Kidney epithelial cell (primary cell): ENCODE results near the gene INPP5J. TPM values are rescaled to one million over a fixed set of nuclear protein-coding genes. Genes with fewer than 3 reads are reported as not detected.
"Not testable (repeated sequence)": the region's sequence is repeated elsewhere in the genome, so short reads cannot be mapped to it uniquely, and the experiment has no call there.

Experiments used
- DNase-seq: peaks from one replicate; pipeline ENCODE4 v3.0.0-alpha.2; 2010; ENCODE audit warnings: low read depth
- H3K27me3 ChIP-seq: 2 replicates; pipeline ENCODE4 v1.6.0; 2011; ENCODE audit warnings: low read length; ENCODE audit not compliant: control insufficient read depth, insufficient read depth
- H3K36me3 ChIP-seq: 2 replicates; pipeline ENCODE4 v1.5.1; 2011; ENCODE audit warnings: low read length; ENCODE audit not compliant: control insufficient read depth, insufficient read depth
- H3K4me3 ChIP-seq: 2 replicates; pipeline ENCODE4 v1.5.1; 2011; ENCODE audit warnings: low read depth, mild to moderate bottlenecking, control low read depth, low read length
- total RNA-seq: library from RNA; depleted of rRNA; stranded (reverse); fragments of >200 nt; gene quantifications from 2 replicates; pipeline ENCODE4 v1.2.3, GENCODE V29; 2015
- TF ChIP-seq, protein P1 (sequence below): IDR thresholded peaks from 2 replicates; pipeline ENCODE4 v1.5.1; 2011; ENCODE audit warnings: mild to moderate bottlenecking, moderate library complexity, low read length, control low read depth, inconsistent platforms; ENCODE audit not compliant: insufficient read depth, poor library complexity, severe bottlenecking

Gene INPP5J, protein sequence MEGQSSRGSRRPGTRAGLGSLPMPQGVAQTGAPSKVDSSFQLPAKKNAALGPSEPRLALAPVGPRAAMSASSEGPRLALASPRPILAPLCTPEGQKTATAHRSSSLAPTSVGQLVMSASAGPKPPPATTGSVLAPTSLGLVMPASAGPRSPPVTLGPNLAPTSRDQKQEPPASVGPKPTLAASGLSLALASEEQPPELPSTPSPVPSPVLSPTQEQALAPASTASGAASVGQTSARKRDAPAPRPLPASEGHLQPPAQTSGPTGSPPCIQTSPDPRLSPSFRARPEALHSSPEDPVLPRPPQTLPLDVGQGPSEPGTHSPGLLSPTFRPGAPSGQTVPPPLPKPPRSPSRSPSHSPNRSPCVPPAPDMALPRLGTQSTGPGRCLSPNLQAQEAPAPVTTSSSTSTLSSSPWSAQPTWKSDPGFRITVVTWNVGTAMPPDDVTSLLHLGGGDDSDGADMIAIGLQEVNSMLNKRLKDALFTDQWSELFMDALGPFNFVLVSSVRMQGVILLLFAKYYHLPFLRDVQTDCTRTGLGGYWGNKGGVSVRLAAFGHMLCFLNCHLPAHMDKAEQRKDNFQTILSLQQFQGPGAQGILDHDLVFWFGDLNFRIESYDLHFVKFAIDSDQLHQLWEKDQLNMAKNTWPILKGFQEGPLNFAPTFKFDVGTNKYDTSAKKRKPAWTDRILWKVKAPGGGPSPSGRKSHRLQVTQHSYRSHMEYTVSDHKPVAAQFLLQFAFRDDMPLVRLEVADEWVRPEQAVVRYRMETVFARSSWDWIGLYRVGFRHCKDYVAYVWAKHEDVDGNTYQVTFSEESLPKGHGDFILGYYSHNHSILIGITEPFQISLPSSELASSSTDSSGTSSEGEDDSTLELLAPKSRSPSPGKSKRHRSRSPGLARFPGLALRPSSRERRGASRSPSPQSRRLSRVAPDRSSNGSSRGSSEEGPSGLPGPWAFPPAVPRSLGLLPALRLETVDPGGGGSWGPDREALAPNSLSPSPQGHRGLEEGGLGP
- 5.5 and 5.6 TPM in 2 replicates for total RNA-seq

DNA sequence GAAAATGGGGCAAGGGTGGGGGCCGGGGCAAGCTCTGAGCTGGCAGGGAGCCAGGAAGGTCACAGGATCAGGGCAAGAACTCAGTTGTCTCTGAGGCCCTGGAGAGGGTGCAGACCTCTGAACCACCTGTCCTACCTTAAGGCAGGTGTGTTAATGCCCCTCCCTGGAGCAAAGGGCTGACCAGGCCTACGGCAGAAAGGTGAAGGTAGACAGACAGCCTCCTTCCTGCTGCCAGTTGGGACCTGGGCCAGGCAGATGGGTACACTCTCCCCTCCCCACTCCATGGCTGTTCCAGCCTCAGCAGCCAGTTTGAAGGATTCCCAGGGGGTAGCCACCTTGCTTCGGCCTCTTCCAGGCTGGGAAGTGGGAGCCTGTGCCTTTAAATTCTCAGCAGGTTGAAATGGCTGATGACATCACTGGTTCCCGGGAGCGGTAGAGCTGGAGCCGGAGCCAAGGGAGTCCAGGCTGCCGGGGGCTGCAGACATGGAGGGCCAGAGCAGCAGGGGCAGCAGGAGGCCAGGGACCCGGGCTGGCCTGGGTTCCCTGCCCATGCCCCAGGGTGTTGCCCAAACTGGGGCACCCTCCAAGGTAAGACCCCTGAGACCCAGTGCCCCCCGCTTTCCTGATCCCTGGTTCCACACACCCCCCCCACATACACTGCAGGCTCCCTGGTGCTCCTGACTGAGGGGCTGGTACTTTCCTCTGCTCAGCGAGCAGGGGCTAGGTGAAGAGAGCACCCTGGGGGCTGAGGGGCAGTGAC is at the start of gene INPP5J:
INPP5J (plus strand) TSS at position 435 of the 760 bp plus-strand sequence; CDS start at position 484, 49 bp downstream.
- H3K4me3 ChIP-seq = peak within 1 kb of the TSS; percentile 53
- TF ChIP-seq, protein P1, sequence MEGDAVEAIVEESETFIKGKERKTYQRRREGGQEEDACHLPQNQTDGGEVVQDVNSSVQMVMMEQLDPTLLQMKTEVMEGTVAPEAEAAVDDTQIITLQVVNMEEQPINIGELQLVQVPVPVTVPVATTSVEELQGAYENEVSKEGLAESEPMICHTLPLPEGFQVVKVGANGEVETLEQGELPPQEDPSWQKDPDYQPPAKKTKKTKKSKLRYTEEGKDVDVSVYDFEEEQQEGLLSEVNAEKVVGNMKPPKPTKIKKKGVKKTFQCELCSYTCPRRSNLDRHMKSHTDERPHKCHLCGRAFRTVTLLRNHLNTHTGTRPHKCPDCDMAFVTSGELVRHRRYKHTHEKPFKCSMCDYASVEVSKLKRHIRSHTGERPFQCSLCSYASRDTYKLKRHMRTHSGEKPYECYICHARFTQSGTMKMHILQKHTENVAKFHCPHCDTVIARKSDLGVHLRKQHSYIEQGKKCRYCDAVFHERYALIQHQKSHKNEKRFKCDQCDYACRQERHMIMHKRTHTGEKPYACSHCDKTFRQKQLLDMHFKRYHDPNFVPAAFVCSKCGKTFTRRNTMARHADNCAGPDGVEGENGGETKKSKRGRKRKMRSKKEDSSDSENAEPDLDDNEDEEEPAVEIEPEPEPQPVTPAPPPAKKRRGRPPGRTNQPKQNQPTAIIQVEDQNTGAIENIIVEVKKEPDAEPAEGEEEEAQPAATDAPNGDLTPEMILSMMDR = no peak
- no peaks in the 10 kb centered on the region for H3K27me3 ChIP-seq
- no peaks in the 10 kb centered on the region for H3K36me3 ChIP-seq
- no peak for DNase-seq

DNA sequence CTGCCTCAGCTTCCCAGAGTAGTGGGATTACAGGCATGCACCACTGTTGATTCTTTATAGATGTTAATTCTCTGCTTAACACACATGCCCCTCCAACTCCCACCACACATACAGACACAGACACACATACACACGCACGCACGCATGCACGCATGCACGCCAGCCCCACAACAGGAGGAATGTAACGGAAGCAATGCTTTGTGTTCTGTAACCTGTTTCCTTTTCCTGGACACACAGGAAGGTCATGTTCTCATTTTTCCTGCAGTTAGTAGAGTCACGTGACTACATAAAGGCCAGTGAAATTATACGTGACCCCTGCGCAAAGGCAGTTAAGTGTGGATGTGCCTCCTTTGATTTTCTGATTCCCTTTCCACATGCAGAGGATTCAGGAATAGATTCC is 49.6 kb upstream of the INPP5J start:
- H3K4me3 ChIP-seq, H3K36me3 ChIP-seq, DNase-seq, H3K27me3 ChIP-seq: not testable (repeated sequence)

DNA sequence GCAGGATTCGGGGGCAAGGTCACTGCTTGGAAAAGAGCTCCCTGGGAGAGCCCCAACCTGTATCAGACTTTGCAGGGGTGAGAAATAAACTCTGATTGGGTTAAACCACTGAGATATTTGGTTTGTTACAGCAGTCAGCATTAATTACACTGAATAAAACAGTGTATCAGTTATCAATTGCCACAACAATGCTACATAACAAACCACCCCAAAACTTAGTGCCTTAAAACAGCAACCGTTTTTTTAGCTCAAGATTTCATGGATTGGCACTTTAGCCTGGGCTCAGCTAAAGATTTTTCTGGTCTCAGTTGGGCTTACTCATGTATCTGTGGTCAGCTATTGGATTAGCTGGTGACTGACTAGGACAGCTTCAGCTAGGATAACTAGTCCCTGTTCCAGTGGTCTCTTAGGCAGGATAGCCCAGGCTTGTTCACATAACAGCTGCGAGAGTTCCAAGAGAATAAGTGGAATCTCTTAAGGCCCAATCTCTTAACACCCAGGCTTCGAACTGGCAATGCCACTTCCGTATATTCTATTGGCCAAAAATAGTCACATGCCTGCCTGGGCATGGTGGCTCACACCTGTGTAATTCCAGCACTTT is 49.1 kb upstream of the INPP5J start:
- H3K4me3 ChIP-seq, DNase-seq, H3K36me3 ChIP-seq, H3K27me3 ChIP-seq: not testable (repeated sequence)

DNA sequence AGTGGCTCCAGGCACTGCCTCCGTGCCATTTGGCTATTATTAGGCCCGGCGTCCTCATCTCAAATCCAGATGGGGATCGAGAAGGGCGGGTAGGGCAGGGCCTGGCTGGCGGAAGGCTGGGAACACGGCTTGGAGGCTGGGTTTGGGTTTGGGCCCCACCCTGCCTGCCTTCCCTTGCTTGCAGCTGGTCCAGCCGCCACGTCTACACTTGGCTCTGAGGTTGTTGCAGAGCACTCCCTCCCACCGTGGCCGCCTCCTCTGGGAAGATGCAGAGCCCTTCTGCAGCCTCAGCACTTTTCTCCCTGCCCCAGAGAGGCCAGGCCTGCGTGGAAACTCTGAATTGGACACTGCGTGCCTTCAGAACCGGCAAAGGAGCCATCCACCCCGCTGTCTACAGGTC is 46.8 kb upstream of the INPP5J start:
- no peak for DNase-seq
- TF ChIP-seq, protein P1 = no peak
- no peak overlapping the region for H3K4me3 ChIP-seq
- no peaks in the 10 kb centered on the region for H3K27me3 ChIP-seq
- no peaks in the 10 kb centered on the region for H3K36me3 ChIP-seq

DNA sequence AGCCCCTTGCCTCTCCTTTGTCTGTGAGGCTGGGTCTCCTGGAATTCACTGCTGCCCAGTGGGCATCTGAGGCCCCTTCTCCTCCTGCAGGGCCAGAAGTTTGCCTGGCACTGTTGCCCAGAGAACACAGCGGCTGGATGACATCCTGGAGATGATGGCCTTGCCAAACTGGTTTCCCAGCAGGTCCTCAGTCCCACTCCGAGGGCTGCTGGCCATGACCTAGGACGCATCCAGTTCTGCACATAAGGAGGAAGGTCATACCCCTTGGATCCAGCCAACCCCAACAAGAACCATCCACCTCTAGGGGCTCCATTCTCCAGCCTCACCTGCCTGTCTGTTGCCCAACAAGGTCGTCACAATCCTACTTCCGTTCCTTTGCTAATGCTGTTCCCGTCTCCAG is 45.1 kb upstream of the INPP5J start:
- Histone ChIP-seq H3K4me3 (no peak overlapping the region), H3K36me3 (no peaks in the 10 kb centered on the region), H3K27me3 (no peaks in the 10 kb centered on the region)
- no peak for DNase-seq
- TF ChIP-seq, protein P1 = no peak

DNA sequence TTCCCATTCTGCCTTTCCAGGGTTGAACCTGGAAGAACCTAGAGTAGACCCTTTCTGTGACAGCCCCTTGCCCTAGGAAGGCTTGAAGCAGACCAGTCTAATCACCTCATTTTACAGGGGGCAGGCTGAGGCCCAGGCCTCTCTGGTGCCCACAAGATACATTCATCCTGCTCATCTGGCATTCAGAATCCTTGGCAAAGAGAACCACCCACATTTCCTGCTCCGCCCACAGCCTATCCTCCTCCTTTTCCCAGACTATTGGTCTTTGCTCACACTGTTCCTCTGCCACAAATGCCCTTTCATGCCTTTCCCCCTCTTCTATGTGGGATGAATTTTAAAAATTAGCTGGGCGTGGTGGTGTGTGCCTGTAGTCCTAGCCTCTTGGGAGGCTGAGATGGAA is 44.4 kb upstream of the INPP5J start:
- H3K27me3 ChIP-seq, DNase-seq, H3K4me3 ChIP-seq, H3K36me3 ChIP-seq: not testable (repeated sequence)
